Measurements from ENCODE around the gene WDR45B. TPM values are rescaled to one million over a fixed set of nuclear protein-coding genes. Genes with fewer than 3 reads are reported as not detected.
A peak's percentile ranks its signal among the peaks of the same experiment; 100 is the strongest.

Gene WDR45B
- total RNA-seq, 1 experiment from 2014 or later = 102 TPM

- DNase-seq (ENCODE audit: extremely low read depth, low read depth) = no peak
Measured at GRCh38 chr17:82602986-82603710, 45.1 kb downstream of the WDR45B start.

- no peak for DNase-seq (ENCODE audit: extremely low read depth, low read depth)
Measured at GRCh38 chr17:82602487-82602886, 45.8 kb downstream of the WDR45B start.

DNA sequence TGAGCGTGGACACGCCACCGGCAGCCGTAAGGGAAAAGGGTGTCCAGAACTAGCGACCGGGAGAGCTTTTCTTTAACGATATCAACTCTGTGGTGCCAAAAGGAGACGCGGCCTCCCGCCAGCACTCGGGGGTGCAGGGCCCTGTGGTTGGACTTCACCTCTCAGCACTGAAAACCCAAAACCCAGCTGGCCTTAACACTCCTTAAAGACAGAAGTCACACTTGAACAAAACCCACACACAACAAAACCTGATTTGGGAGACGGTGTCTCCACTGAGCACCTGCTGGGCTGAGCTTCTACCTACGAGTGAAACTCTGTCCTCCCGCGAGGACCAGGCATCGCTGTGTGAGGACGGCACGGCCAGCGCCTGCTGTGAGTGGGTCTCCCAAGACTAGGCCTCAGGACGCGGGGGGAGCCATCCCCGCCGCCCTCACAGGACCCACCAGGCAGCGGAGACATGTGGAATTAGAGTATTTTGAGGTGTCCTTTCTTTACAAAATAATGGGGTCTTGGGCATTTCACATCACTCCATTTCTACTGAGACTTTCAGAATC lies 46.7 kb downstream of the WDR45B start:
- DNase-seq (ENCODE audit: extremely low read depth, low read depth) = no peak

DNA sequence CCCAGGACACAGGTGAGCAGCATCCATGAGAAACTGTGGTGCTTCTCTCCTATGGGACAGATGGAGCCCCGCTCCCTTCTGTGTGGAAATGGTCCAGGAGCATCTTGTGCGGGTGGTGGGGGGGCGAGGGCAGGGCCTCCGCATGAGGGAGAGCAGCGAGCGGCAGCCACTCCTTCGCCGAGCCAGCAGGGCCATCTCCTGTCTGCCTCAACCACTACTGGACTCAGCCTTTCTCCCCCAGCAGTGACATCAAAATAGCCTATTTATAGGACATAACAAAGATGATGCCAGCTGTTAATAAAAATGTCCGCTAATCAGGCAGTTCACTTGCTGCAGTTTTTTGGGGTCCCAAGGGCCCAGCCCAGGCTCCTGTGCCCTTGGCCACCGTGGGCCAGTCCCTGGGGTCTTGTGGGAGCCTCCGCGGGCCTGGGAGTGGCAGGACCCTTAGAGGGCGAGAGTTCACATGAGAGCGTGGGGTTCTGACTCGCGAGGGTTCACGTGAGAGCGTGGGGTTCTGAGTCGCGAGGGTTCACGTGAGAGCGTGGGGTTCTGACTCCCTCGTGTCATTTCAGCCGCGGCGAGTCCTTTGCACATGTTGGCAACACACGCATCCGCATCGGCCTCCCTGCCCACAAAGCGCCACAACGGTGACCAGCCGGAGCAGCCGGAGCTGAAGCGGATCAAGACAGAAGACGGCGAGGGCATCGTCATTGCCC lies 47.4 kb downstream of the WDR45B start:
- DNase-seq (ENCODE audit: extremely low read depth, low read depth) = no peak

DNA sequence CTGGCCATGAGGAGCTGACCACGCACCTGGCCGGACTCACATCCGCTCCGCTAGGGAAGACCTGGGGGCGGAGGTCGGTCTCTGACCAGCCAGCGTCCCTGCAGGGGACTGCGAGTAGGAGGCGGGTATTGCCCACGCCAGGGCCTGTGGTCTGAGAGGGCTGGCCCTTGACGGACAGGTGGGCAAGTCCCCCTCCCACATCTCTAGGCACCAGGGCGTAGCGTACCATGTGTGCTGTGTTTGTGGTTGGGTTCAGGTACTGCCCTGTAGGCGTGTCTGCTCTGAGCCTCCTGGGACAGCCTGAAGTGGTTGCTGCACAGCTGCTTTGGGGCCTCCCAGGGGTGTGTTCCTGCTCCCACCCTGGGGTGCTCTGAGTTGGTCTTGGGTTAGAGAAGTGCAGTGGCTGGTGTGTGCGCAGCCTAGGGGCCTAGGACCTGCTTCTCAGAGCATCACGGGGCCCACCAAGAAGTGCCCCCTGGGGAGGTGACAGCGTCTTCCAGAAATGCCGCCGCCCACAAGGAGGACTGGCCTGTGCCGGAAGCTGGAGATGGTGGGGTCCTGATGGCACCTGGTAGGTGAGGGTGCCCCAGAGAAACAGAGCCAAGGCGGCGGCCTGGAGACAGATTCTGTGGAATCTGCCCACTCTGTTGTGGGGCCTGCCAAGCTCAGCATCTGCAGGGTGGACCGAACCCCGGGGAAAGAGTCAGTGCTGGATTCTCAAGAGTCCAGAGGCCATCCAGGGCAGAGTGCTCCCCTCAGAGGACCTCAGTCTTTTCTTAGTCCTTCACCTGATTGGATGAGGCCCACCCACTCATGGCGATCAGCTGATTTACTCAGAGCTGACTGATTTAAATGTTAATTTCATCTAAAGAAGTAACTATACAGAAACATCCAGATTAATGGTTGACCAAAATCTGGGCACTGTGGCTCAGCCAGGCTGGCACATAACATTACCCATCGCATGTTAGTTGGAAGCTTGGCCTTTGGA lies 48.3 kb downstream of the WDR45B start:
- DNase-seq (ENCODE audit: extremely low read depth, low read depth) = no peak

DNA sequence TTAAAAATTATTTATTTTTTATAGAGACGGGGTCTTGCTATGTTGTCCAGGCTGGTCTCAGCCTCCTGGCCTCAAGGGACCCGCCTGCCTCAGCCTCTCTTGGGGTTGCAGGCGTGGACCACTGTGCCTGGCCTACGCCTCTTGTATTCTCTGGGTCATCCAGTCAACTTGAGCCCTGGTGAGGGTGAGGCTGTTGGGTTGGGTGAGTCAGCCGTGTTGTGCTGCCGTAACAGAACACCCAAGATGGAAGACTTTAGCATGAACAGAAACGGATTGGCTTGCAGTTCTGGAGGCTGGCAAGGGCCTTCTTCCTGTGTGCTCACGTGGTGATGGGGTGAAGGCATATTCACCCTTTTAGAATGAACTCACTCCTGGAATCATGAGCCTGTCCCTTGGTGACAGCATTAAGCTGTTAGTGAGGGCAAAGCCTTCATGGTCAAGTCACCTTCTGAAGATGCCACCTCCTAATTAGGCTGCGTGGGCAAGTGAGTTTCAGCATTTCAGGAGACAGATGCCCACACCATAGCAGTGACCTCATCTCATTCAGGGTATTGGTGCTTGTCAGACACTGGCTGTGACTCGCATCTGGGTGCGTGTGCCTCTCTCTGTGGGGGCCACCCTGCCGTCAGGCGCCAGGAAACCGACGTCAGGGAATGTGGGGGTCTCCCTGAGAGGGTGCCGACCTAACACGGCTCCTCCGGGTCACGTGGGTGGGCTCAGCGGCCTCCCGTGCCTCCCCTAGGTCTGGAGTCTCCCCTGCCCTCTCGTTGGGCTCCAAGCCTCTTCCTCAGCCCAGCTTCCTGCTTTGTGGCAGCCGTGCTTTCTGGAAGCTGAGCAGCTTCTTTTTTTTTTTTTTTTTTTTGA lies 49.8 kb downstream of the WDR45B start:
- DNase-seq (ENCODE audit: extremely low read depth, low read depth) = no peak

- no peak for DNase-seq (ENCODE audit: extremely low read depth, low read depth)
Measured at GRCh38 chr17:82596837-82597672, 51.2 kb downstream of the WDR45B start.

DNA sequence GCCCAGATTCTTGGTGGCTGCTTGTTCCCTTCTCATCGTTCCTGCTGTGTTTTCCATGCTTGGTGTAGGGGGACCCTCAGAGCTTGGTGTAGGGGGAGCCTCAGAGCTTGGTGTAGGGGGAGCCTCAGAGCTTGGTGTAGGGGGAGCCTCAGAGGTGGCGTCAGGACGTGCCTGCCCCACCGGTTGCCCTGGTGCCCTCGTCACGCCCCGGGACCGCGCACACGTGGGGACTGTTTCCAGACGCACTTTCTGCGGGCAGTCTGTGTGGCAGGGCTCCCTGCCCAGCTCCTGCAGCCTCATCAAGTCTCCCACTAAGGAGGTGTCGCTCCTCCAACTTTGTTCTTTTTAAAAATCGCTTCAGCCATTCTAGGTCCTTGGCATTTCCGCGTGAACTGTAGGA lies 51.9 kb downstream of the WDR45B start:
- DNase-seq (ENCODE audit: extremely low read depth, low read depth) = no peak

DNA sequence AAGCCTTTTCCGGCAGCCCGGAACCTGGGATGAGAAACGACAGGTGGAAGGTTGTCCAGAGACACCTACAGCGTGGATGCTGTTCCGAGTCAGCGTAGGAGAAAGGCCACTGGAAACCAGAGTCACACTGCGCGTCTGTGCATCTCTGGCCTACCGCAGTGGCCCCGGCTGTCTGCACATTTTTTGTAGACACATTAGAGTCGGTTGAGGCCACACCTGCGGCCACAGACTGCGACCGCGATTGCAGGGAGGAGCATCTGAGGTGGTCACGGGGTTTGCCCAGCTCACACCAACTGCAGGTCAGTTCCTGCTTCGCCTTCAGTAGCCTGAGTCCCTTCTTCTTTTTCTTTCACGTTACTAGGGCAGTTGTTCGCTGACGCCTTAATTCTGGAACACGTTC lies 52.4 kb downstream of the WDR45B start:
- DNase-seq (ENCODE audit: extremely low read depth, low read depth) = no peak

- DNase-seq (ENCODE audit: extremely low read depth, low read depth) = no peak
Measured at GRCh38 chr17:82594571-82594970, 53.7 kb downstream of the WDR45B start.

- DNase-seq (ENCODE audit: extremely low read depth, low read depth) = no peak
Measured at GRCh38 chr17:82593590-82594087, 54.6 kb downstream of the WDR45B start.

- peak; percentile 59 for DNase-seq (ENCODE audit: extremely low read depth, low read depth)
Measured at GRCh38 chr17:82592767-82593589, 55.3 kb downstream of the WDR45B start.

DNA sequence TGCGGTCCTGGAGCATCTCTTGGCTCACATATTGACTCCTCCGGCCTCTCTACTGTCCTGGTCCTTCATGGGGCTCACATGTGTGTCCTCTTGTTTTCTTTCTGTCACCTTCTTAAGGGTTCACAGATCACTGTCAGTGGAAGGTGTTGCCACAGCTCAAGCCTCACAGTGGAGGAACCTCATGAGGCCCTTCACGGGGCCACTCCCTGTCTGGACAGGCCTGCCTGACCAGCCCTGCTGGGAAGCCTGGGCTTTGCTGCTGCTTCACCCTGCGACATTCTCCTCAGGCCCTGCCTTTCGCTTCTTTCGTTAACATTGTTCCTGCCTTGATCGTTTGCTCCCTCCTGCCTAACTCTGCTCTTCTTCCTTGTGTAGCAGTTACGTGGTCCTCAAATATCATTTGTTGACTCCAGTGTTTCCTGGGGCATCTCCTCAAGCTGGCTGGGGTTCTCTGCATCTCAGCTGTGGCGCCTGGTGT lies 55.9 kb downstream of the WDR45B start:
- DNase-seq (ENCODE audit: extremely low read depth, low read depth) = no peak

GRCh38 chr17:82590881-82591539 lies 57.2 kb downstream of the WDR45B start:
- DNase-seq (ENCODE audit: extremely low read depth, low read depth) = no peak

DNA sequence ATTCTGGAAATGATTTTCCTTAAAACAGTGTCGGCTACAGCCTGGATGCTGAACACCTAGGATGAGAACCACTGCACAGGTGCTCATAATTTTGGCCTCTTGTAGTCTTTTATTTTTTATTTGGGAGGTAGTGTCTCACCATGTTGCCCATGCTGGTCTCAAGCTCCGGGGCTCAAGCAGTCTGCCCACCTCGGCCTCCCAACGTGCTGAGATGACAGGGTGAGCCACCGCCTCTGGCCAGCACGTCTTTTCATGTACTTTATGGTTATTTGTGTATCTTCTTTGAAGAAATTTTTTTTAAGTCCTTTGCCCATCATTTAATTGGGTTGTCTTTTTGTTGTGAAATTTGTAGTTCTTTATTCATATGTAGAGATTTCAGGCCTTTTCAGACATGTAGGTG lies 58.0 kb downstream of the WDR45B start:
- DNase-seq (ENCODE audit: extremely low read depth, low read depth) = no peak

GRCh38 chr17:82589851-82590180 lies 58.4 kb downstream of the WDR45B start:
- no peak for DNase-seq (ENCODE audit: extremely low read depth, low read depth)

Measured in NCI-H460 (cell line).